Prostate gland (tissue), 2 donors: ENCODE data around the gene MRE11.

Experiments
- CTCF ChIP-seq, 4 experiments: fragments of 200-600 bp in 2 of 4; fragments of 450-650 bp in 2 of 4; sonication (generic) in 2 of 4; IDR thresholded peaks; 1 replicate in 3 of 4; 2 replicates in 1 of 4; pipeline ENCODE4 v1.5.1; 2016 to 2019; ENCODE audit warnings: antibody characterized with exemption in 4 of 4, mild to moderate bottlenecking in 2 of 4, moderate library complexity in 2 of 4
- POLR2A ChIP-seq: fragments of 450-650 bp; IDR thresholded peaks from one replicate; pipeline ENCODE4 v1.6.1; 2016; ENCODE audit warnings: antibody characterized with exemption, mild to moderate bottlenecking
- POLR2AphosphoS5 ChIP-seq: sonication (generic); formaldehyde crosslinking; IDR thresholded peaks from one replicate; pipeline ENCODE4 v1.6.1; 2017; ENCODE audit warnings: antibody characterized with exemption

DNA sequence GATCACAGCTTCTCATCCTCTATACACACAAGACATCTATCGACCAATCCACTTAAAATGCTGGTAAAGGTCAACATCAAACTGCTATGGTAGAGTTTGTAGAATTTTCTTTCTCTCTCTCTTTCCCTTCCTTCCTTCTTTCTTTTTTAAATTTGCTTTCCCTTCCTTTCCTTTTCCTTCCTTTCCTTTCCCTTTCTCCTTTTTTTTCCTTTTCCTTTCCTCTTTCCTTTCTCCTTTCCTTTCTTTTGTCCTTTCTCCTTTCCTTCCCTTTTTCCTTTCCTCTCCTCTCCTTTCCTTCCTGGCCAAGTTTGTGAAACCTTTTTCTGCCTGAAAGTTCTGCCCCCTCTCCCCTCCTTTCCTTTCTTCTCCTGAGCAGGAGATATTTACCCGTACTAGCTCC, 21.8 kb upstream of the MRE11 start:
- TF ChIP-seq CTCF (IDR thresholded peaks at IDR 0.05), result no peak
- TF ChIP-seq POLR2A, result no peak
- TF ChIP-seq POLR2AphosphoS5, result no peak
